ENCODE measurements around the gene CXCR5. TPM values are rescaled to one million over a fixed set of nuclear protein-coding genes. Genes with fewer than 3 reads are reported as not detected.
A peak's percentile ranks its signal among the peaks of the same experiment; 100 is the strongest.

CXCR5 gene
- total and polyA plus RNA-seq, 2 of the 4 experiments (the other 2 are of a cell fraction) = not detected

DNA sequence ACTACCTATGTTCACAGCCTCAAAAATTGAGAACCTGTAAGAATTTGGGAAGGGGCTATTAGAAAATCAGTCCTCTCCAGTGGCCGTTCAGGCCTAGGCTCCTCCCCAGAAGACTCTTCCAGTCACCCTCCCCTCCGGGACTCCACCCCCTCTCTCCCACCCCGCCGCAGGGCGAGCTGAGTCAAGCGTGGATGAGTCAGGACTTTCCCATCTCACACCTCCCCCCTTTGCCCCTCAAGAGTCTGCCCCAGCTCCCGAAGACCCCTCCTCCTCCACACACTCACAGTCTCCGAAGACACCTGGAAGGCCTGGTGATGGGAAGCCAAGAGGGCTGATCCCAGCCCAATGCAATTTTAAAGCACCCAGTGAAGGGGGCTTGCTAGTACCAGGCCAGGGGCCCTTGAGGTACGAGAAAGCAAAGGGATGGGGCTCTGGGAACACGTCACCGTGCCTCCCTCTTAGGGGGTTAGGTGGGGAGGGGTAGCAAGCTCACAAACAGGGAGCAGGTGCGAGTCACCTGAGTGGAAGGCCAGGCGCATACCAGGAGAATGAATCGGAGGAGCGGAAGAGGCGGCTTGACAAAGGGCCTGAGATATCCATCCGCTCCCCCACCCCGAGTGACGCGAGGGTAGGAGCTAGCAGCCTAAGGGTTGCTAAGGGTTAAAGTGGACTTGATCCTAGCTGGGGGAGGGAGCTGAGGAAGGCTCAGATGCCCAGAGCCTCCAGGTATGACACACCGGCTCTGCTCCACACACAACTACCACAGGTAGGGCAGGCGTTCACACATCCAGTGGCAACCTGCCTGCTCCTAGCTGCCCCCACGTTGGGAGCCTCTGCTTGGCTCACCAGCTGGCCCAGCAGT is 28.4 kb downstream of the CXCR5 start:
- Histone ChIP-seq H4K20me1 (ENCODE audit: insufficient read depth, low read length) (peaks cover 33% of the 10 kb centered on the region), H2BK20ac (ENCODE audit: low read depth, low read length) (peak overlapping the region; percentile 96), H3K4me3 (ENCODE audit: insufficient read depth, low read depth, low read length) (peak overlapping the region; percentile 4; the same call in 1 of the 2 replicates), H3K27ac (ENCODE audit: insufficient read depth, low read length) (peak overlapping the region; percentile 98), H2BK120ac (ENCODE audit: low read depth, low read length) (peak overlapping the region; percentile 98), H3K36me3 (ENCODE audit: control insufficient read depth, insufficient read depth, low read length) (peaks cover 11% of the 10 kb centered on the region), H3K9ac (ENCODE audit: low read depth, low read length) (peak overlapping the region; percentile 79), H4K91ac (ENCODE audit: insufficient read depth, low read depth, low read length) (peak overlapping the region; percentile 99), H2BK5ac (ENCODE audit: low read depth, low read length, poor library complexity, severe bottlenecking) (peak overlapping the region; percentile 99), H3K23ac (ENCODE audit: low read depth, low read length) (peak overlapping the region; percentile 100), H3K4me1 (ENCODE audit: control insufficient read depth, insufficient read depth, low read length) (peaks cover 68% of the 10 kb centered on the region), H2BK15ac (ENCODE audit: low read depth, low read length) (peak overlapping the region; percentile 98), H2AFZ (replicated peaks; ENCODE audit: low read length, poor library complexity) (peak overlapping the region; percentile 84), H4K8ac (ENCODE audit: low read depth in 2 of 2, low read length in 2 of 2) (peak overlapping the region; percentile 89 to 93), H3K4me2 (ENCODE audit: low read depth, low read length) (peak overlapping the region; percentile 80), H3K56ac (ENCODE audit: extremely low read depth, insufficient read depth, low read length) (peak overlapping the region; percentile 82), H3K9me3 (ENCODE audit: control insufficient read depth, insufficient read depth, low read length) (no peaks in the 10 kb centered on the region), H3K4ac (ENCODE audit: low read depth, low read length) (peak overlapping the region; percentile 100), H3K27me3 (ENCODE audit: control insufficient read depth, insufficient read depth, low read length) (no peaks in the 10 kb centered on the region), H2AK9ac (replicated peaks; ENCODE audit: low read depth, low read length, poor library complexity) (peak overlapping the region; percentile 98), H4K5ac (ENCODE audit: low read depth, low read length) (peak overlapping the region; percentile 94), H3K14ac (replicated peaks; ENCODE audit: low read depth, low read length) (peak overlapping the region; percentile 94), H3K9me1 (ENCODE audit: insufficient read depth, low read length) (peaks cover 10% of the 10 kb centered on the region; the same call in 1 of the 2 replicates), H3K79me1 (ENCODE audit: low read depth in 1 of 2, low read length in 2 of 2) (peaks cover 13 to 75% of the 10 kb centered on the region in 2 experiments; a peak in 3 of 4 replicates), H3K18ac (ENCODE audit: low read depth, low read length) (peak overlapping the region; percentile 98), H2AK5ac (ENCODE audit: low read depth, low read length) (peak overlapping the region; percentile 100)
- intact Hi-C loops (cut with micrococcal nuclease) = no loop called here
- ATAC-seq (ENCODE audit: low read depth) (peak; percentile 64), DNase-seq (peak; percentile 93)
- WGBS, 2 experiments (ENCODE audit: extremely low coverage in 2 of 2, insufficient read length in 1 of 2) = 9% methylated on average over 4 of the region's 23 CpGs; no CpG with 5 or more reads in 1 of the 2 experiments
- dilution Hi-C loops (cut with HindIII; ENCODE audit: low sequenced_read_pairs, unreplicated experiment) = no loop called here
- in situ Hi-C loops (cut with MboI; ENCODE audit: low sequenced_read_pairs) = no loop called here
- no TSS peak for BruUV-seq (replicated peaks)
- TF ChIP-seq RCOR1 (IDR thresholded peaks at IDR 0.05; ENCODE audit: insufficient replicate concordance, low read length) (no peak), BHLHE40 (IDR thresholded peaks at IDR 0.05; ENCODE audit: low read depth, low read length) (peak; percentile 38; the same call in 1 of the 2 replicates), CTCF (conservative IDR thresholded peaks at IDR 0.05; ENCODE audit: low read depth, low read length) (no peak), MXI1 (IDR thresholded peaks at IDR 0.05; ENCODE audit: borderline replicate concordance, low read depth, low read length) (0 out of 2 replicates have a peak, but pooled peaks have one; percentile 15), ELK1 (IDR thresholded peaks at IDR 0.05; ENCODE audit: borderline replicate concordance, low read depth, low read length) (no peak), NFE2L2 (IDR thresholded peaks at IDR 0.05; ENCODE audit: low read depth, low read length) (peak; percentile 88), MAZ (IDR thresholded peaks at IDR 0.05; ENCODE audit: borderline replicate concordance, low read depth, low read length) (peak; percentile 97; the same call in 1 of the 2 replicates), RAD21 (IDR thresholded peaks at IDR 0.05; ENCODE audit: low read length) (0 out of 2 replicates have a peak, but pooled peaks have one; percentile 4), FOS (IDR thresholded peaks at IDR 0.05; ENCODE audit: low read depth, low read length) (peak; percentile 97)
- CTCF ChIA-PET = interaction anchor here (0.6 to 0.9 kb wide), 3 partner anchors 14 to 127 kb away, joined by 3 to 4 read pairs (median 3); partner anchors contain the start of gene BCL9L
- POLR2A ChIA-PET (ENCODE audit: unreplicated experiment) = interaction anchor here (1.0 kb wide), 1 partner anchor 17 kb away, joined by 13 read pairs; no protein-coding TSS in a partner anchor
